Measurements from ENCODE around the gene GUCY1A2. TPM values are rescaled to one million over a fixed set of nuclear protein-coding genes. Genes with fewer than 3 reads are reported as not detected.

Gene GUCY1A2
- total RNA-seq, 1 experiment from 2014 or later = 0.10 TPM

DNA sequence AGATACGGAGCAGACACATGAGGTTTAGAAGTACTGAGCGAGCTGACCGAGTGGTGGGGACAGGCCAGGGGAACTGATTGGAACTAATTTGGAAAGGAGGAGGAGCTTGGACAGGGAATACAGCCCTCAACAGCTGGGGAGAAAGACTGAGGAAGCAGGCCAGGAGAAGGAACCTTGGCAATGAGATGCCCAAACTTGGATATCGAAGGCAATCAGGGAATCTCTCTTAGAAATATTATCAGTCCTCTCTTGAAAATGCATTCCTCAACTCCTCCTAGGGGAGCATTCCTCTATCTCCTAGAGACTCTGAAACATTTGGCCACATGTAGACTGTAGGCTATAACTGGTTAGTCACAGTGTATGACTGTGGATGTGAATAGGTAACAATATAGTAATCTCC is 284.6 kb downstream of the GUCY1A2 start (continued):
- TF ChIP-seq SRF (IDR thresholded peaks at IDR 0.05; ENCODE audit: low read depth) (no peak), YY1 (IDR thresholded peaks at IDR 0.05; ENCODE audit: extremely low read depth, insufficient replicate concordance, low read depth, low read length) (no peak), EGR1 (IDR thresholded peaks at IDR 0.05; ENCODE audit: low read depth) (no peak), CBX3 (IDR thresholded peaks at IDR 0.05; ENCODE audit: low read depth) (no peak)
- TF ChIP-seq, protein P1, sequence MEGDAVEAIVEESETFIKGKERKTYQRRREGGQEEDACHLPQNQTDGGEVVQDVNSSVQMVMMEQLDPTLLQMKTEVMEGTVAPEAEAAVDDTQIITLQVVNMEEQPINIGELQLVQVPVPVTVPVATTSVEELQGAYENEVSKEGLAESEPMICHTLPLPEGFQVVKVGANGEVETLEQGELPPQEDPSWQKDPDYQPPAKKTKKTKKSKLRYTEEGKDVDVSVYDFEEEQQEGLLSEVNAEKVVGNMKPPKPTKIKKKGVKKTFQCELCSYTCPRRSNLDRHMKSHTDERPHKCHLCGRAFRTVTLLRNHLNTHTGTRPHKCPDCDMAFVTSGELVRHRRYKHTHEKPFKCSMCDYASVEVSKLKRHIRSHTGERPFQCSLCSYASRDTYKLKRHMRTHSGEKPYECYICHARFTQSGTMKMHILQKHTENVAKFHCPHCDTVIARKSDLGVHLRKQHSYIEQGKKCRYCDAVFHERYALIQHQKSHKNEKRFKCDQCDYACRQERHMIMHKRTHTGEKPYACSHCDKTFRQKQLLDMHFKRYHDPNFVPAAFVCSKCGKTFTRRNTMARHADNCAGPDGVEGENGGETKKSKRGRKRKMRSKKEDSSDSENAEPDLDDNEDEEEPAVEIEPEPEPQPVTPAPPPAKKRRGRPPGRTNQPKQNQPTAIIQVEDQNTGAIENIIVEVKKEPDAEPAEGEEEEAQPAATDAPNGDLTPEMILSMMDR (IDR thresholded peaks at IDR 0.05 in 2 of 3, conservative IDR thresholded peaks at IDR 0.05 in 1 of 3; ENCODE audit: borderline replicate concordance in 1 of 3, insufficient read depth in 1 of 3, low read depth in 2 of 3, low read length in 2 of 3) = no peak

DNA sequence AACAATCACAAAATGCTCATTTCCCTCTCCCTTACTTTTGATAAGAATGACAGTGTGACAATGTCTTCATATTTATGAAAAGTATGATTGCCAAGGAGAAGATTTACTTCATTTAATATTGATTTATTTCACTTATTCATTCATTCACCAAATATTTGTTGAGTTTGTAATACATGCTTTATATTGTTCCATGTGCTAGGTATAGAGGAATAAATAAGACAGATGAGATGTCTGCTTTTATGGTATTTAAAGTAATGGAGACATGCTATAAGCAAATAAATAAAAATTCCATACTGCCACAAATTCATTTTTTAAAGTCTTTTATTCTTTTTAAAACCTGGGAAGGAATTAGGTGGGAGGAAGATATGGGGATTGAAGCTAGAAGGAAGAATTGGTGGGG is 289.4 kb downstream of the GUCY1A2 start:
- no peak for DNase-seq (ENCODE audit: low read depth, low spot score)
- ChIA-PET RAD21 (ENCODE audit: low non-redundant PET in 1 of 2, low total read pairs in 2 of 2, uncharacterized antibody in 2 of 2, unreplicated experiment in 2 of 2) (no interaction called here), POLR2A (no interaction called here), CTCF (no interaction called here)
- Histone ChIP-seq H3K36me3 (ENCODE audit: control insufficient read depth in 1 of 2, insufficient read depth in 2 of 2, low read length in 2 of 2) (no peaks in the 10 kb centered on the region), H3K27ac (ENCODE audit: low read depth, low read length) (no peak overlapping the region), H3K9me2 (ENCODE audit: insufficient read depth) (no peaks in the 10 kb centered on the region), H3K79me2 (ENCODE audit: insufficient read depth, low read length) (no peaks in the 10 kb centered on the region), H3K4me3 (replicated peaks in 1 of 2; ENCODE audit: low read depth in 1 of 2, low read length in 2 of 2) (no peak overlapping the region), H3K27me3 (ENCODE audit: insufficient read depth, low read length) (no peaks in the 10 kb centered on the region), H3K4me2 (ENCODE audit: low read length) (no peak overlapping the region), H3K4me1 (ENCODE audit: control insufficient read depth in 1 of 2, insufficient read depth in 2 of 2, low read length in 2 of 2) (no peaks in the 10 kb centered on the region), H2AFZ (ENCODE audit: low read depth, low read length, poor library complexity, severe bottlenecking) (no peak overlapping the region), H3K9ac (ENCODE audit: low read length) (no peak overlapping the region), H3K9me3 (ENCODE audit: control insufficient read depth in 1 of 2, insufficient read depth in 1 of 2, low read depth in 1 of 2, low read length in 2 of 2) (no peaks in the 10 kb centered on the region), H4K20me1 (ENCODE audit: insufficient read depth) (no peaks in the 10 kb centered on the region)
- BruUV-seq (replicated peaks) = no TSS peak
- ATAC-seq = no peak
- TF ChIP-seq ZFX (IDR thresholded peaks at IDR 0.05) (no peak), SP1 (IDR thresholded peaks at IDR 0.05; ENCODE audit: low read depth) (no peak), CBX3 (IDR thresholded peaks at IDR 0.05; ENCODE audit: low read depth) (no peak)
- TF ChIP-seq, protein P2, sequence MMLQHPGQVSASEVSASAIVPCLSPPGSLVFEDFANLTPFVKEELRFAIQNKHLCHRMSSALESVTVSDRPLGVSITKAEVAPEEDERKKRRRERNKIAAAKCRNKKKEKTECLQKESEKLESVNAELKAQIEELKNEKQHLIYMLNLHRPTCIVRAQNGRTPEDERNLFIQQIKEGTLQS (IDR thresholded peaks at IDR 0.05) = no peak
- intact Hi-C loops (cut with micrococcal nuclease) = no loop called here
